CD4-positive, alpha-beta T cell treated with Interleukin-1 beta for 1 hour (primary cell): Measurements from ENCODE around the gene GRAMD4.

Experiments used
- DNase-seq, 2 donors: peaks; one replicate each; pipeline ENCODE4 v3.0.0-alpha.2; 2020 to 2022

GRAMD4 gene

DNA sequence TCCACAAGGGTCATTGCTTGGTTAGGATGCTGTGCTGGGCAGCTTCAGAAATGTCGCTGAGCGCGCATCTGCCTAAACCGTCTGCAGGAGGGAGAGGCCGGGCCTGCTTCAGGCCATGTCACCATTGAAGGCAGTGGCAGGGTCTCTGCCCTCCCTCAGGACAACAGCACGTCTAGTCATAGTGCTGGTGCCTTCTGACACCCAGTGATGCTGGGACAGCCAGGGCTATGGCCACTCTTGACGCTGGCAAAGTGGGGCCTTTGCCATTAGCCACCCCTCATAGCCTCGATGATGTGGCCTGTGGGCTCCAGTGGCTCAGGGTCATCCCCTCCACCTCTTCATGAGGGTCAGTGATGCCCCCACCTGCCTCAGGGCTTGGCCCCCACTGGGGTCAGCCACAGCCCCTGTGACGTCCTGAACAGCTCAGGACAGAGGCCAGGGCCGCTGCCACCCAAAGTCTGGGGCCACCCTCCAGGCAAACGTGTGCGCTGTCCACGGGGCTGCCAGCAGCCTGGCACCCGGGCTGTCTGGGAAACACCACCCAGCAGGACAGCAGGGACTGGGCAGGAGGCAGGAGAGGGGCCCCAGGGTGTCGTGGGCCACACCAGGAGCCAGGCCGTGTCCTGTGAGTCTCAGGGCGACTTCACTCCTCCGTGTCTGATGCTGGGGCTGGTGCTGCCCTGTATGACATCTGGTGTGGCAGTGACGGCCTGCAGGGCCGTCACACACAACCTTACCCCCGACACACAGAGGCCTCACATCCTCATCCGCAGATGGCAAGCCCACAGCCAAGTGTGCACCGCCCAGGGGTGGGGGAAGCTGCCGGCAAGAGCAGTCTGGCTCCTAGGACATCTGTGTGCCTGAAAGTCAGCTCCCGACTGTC is 75.4 kb downstream of the GRAMD4 start:
- no peak for DNase-seq

DNA sequence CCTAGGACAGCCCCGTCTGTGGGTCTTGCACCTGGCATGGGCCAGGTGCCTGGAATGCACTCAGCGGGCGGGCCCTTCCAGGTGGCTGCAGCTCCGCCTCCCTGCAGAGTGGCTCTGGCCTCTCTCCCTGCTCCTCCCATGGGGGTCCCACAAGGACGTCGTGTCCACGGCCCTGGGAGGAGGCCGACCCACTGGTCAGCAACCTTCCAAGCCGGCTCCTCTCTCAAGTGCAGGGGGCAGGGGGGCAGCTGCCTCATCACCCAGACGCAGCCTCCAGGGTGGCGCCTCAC is 76.0 kb downstream of the GRAMD4 start:
- no peak for DNase-seq

DNA sequence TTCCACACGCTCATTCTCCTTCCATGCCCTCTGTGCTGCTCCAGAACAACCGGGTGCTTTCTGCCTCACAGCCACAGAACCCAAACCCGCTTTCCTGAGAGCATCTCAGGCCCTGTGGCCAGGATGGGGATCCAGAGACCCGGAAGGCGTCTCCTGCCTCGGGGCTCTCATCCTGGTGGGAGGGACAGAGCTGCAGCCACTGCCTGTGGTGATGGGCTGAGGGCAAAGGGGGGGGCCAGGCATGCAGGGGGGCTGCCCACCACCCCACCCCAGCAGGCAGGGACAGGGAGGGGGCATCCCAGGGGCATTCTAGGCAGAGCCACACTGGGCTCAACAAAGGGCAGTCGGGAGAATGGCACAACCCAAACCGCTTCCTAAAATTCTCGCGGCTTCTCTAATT is 76.4 kb downstream of the GRAMD4 start:
- DNase-seq, result no peak

DNA sequence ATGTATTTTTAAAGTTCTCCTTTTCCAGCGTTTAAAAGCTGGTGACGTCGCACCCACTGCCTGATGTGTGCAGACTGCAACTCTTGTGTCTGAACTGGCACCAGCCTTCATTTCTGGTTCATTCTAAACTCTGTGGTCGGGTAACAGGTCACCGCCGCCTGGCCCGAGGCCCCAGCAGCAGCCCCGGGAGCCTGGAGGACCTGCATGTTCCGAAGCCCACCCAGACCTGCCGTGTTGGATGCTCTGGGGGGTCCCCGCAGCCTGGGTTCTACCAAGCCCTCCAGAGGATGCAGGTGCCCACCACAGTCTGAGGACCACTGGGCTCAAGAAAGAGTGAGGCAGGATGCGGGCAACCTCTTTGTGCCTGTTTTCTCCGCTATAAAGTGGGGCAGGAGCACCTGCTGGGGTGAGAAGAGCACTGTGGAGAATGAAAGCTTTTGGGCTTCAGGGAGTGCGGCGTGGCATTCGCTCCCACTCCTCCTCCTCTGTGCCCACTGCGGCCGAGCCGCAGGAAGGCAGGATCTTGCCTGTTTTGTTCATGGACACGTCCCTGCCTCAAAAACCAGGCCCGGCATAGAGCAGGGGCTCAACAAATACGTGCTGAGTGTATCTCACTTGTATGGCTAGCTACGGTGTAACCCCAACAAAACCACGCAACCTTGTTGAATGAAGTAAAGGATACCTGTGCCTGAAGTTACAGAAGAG is 77.8 kb downstream of the GRAMD4 start:
- DNase-seq, result no peak

DNA sequence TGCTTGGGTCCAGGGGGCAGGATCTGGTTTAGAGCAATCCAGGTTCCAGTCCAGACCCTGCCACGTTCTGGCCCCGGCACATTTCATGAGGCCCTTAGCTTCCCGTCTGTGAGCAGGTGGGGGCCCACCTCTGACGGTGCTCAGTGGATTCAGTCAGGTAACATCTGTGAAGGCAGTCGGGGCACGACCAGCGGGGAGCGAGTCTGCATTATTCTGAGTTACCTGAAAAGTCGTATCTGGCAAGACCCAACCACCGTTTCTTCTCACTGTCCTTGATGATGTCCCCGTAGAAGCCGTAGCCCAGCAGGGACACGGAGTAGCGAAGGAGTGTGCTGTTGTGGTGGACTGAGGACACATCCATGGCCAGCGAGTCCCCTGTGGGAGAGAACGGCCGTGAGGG is 78.9 kb downstream of the GRAMD4 start:
- no peak for DNase-seq

DNA sequence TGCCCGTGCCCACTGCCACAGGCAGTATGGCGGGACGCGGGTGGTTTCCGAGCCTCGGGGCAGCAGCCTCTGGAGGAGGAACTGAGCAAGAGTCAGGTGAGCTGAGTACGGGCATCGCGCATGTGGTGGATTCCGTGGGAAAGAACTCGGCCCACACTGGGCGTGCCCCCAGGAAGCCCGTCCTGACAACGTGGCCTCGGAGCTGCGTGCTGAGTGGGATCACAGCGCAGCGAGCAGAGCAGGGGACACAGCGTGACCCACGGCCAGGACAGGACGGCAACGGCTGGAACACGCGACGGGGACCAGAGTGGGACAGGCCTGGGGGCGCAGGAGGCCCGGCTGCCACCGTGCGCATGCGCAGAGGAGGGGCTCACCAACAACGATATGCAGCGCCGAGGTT is 81.1 kb downstream of the GRAMD4 start:
- no peak for DNase-seq

DNA sequence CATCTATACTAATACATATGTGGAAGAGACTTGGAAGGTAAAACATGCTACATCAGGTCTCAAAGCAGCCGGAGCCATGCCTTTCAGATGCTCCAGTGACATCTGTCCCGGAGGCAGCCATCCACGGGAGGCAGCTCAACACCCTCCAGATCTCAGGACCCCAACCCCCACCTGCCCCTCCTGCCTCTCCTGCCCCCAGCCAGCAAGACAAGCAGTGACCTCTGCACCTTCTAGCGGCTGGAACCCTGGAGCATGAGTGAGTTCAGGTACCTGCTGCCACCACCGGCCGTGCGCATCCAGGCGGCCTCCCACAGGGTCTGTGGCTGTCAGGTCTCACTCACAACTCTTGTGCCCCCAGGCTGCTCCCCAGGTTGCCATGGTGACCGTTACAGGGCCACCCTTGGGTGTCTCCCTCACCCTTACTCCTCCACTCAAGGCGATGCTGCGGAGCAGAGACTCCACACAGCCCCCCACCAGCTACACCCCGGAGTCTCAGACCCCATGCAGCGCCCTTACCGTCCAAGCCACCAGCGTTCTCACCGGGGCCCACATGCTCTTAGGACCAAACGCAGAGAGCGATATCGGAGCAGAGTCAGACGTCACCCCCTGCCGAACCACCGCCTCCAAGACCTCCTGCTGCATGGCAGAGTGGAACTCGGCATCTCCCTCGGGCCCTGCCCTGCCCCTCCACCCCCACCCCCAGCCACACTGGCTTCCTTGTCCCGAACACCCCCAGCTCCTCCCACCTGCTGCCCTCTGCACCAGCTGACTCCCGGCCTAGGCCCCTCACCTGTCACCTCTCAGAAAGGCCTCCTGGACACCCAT is 83.2 kb downstream of the GRAMD4 start:
- DNase-seq, result no peak

DNA sequence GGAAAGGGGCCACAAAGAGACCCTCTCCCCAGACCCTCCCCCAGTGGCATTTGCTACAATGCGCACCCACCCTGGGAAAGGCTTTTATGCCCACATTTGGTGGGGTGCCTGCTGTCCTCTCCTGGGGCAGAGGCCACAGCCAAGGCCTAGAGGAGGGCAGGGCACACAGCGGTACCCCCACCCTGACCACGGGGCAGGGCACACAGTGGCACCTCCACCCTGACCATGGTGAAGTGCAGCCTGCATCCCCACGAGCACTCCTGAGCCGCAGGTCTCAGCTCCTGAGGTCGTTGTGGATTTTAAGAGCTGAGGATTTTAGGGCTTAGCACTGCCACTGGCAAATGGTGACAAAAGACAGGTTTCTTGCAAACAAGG is 83.8 kb downstream of the GRAMD4 start:
- DNase-seq, result no peak

DNA sequence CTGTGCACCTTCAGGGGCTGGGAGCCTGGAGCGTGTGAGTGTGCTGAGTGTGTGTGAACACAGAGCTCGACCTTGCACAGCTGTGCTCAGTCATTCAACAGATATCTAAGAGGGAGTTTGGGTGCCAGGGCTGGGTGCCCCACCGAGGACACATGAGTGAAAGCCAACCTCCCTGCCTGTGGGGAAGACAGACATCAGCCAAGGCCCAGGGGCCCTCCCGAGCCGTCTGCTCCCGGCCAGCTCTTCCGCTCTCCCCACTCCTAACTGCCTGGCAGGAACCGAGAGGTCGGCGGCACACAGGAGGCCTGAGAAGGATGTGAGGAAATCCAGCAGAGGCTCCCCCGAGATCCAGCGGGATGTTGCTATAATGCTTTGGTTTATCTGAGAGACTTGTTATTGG is 85.9 kb downstream of the GRAMD4 start:
- DNase-seq, result no peak

DNA sequence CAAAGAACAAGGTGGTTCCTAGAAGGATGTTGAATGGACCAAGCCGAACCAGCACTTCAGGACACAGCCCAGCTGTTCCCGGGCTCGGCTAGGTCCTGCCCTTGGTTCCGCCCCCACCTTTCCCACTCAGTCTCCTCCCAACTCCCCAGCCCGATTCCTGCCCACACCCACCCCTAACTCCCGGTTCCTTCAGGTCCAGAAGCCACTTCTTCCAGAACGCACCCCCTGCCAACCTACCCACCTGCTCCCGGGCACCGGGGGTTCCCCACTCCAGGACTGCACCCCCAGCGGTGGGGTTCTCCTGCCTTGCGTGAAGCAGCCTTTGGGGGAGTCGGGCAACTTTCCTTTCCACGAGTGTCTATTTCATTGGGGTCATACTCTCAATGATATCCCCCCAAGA is 87.1 kb downstream of the GRAMD4 start:
- DNase-seq, result no peak

DNA sequence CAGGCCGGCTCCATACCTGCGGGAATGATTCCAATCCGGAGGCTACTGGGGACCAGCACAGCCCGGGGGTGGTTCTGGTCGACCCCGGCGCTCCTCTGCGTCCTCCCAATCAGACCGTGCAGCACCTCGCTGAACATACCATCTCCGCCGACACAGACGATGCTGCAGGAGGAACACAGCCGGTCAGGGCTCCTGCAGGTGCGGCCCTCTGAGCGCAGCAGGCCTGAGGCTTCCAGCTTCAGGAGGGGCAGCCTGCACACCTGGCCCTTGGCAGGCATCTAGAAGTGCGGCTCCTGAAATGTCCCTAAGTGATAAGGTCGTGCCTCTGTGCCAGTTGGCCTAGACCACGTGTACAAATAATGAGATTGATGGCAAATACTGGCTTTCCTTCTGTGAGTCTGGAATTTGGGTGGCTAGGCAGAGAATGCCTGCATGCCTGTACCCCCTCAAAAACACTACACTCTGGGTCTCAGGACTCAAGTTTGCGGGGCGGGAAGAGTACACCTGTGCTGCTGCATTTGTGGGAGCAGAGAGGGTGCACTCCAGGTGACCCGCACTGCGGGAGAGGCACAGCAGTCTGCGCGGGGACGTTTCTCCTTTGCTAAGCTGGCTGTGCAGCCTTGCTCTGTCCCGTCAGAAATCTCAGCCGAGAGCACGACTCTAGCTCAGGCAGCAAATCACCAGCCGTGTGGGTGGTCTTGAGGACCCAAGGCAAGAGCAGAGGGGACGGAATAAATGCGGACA is 87.8 kb downstream of the GRAMD4 start:
- no peak for DNase-seq

DNA sequence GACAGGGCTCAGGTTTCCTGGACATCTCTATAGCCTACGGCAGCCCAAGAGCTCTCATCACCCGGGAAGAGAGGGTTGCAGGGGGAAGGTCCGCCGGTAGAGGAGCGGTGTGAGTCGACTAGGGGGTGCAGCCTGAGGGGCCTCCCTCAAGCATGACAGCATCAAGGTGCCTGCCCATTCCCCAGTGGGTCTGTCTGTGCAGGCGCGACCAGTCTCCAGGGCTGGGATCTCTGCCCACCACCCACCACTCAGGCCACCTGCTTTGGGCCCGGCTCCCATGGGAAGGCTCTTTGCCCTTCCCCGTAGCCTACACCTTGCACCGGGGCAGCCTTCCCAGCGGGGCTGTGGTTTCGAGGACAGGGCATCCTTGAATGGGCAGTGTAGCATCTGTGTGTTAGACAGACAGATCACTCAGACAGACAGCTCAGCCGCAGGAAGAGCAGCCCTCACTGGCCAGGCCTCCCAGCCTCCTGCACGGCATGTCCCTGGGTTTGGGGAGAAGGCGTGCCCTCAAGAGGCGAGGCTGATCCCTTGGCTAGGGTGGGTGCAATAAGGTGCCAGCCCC is 88.7 kb downstream of the GRAMD4 start:
- no peak for DNase-seq

DNA sequence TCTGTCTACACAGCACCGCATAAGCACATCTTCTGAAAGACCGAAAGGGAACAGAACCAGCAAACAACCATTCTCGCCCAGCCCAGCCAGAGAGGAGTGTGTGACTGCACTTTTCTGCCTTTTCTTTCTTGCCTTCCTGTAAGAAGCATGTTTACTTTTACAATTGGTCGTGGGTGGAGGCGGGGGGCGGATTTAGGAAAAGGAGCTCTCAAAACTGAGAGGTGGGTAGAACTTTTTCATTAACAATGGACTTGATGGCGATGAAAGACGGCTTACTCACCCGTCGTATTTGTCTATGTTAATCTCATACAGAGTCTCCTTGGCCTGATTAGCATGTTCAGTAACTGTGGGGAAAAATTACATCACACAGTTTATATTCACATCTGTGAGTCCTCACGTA is 90.6 kb downstream of the GRAMD4 start:
- DNase-seq, result no peak

DNA sequence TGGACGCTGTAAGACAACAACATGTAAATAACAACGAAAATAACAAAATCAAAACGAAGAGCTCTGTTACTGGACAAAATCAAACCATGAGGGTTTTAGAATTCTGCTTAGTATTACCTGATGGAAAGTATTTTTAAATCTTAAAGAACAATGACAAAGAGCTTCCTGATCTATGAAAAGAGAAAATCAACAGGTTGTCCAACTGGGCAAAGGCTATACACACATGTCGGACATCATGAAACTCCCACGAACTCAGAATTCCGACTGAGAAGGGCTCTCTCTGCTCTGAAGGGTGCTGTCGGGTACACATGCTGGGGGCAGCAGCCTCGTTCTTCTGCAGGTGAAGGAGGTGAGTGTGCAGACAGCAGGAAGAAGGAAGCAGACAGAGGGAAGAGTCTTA is 92.1 kb downstream of the GRAMD4 start:
- DNase-seq, result no peak

DNA sequence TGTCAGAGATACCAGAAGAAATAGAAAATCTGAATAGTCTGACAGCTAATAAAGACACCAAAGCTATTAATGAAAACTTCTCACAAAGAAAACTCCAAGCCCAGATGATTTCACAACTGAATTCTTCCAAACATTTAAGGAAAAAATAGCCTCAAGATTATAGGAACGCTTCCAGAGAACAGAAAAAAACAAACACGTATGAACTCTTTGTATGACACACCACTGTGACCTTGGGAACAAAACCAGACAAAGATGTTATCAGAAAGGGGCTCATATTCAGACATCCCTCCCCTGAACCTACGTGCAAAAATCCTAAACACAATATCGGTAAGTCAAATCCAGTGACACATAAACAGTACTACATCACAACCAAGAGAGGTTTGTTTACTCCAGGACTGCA is 94.4 kb downstream of the GRAMD4 start:
- DNase-seq, result no peak

DNA sequence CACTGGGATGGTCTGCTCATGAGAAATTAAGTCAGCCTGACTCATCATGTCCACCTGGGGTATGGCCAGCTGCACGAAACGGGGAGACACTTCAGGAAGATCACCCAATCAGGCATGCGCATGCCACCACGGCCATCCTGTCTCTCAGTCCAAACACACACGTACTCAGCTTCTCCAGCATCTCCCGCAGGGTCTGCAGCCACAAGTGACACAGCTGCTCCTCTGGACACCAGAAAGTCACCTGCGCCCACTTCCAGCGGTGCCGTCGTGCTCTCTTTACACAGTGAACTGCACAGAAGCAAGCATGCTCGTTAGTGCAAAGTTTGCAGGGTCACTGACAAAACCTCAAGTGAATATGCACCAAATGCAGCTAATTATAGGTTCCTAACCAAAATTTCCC is 99.7 kb downstream of the GRAMD4 start:
- DNase-seq, result no peak

DNA sequence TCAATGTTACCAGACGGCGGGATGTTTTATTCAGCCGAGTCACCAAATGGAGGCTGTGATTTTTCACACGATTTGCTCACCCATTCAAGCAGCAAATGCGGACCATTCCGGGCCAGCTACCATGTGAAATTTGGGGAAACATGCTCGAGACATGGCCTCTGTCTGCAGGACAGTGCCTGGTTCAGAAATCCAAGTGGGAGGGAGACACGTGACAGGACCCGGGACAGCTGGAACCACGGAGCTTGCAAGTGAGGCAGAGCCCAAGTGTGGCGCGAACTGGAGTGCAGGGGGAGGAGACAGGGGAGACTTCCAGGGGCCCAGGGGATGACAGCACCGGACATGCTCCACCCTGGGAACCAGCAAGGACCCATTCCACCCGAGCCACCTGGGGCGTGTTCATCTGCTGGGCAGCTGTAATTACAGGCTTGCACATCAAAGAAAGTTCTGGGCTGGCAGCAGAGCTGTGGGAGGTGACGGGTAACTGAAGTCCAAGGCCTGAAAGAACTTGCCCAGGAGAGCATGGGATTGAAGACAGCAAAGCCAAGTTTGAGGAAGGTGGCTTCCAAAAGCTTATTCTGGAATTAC is 101.4 kb downstream of the GRAMD4 start:
- no peak for DNase-seq

DNA sequence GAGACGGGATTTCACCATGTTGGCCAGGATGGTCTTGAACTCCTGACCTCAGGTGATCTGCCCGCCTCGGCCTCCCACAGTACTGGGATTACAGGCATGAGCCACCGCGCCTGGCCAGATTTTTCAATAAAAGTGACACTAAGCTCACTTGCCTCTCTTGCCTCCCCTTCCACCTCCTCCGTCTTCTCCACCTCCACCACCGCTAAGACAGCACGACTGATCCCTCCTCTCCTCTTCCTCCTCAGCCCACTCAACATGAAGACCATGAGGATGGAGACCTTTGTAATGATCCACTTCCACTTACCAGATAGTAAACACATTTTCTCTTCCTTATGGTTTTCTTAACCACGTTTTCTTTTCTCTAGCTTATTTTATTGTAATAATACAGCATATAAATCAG is 103.7 kb downstream of the GRAMD4 start:
- no peak for DNase-seq

DNA sequence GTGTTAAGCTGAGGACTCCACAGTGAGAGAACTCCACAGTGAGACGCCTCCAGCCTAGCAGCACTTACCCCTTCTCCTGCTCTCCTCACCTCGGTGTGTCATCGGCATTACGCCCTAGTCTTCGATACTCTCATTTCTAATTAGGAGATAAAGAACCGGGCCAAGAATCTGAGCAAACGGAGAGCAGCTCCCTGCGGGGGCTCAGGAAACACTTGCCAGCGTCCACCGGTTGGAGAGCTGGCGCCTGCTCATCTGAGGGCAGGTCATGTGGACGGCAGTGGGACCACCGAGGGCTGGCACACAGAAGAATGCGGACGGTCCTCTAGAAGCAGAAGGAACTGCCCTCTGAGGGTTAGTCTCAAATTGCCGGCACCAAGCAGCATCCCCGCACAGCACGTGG is 104.9 kb downstream of the GRAMD4 start:
- no peak for DNase-seq

DNA sequence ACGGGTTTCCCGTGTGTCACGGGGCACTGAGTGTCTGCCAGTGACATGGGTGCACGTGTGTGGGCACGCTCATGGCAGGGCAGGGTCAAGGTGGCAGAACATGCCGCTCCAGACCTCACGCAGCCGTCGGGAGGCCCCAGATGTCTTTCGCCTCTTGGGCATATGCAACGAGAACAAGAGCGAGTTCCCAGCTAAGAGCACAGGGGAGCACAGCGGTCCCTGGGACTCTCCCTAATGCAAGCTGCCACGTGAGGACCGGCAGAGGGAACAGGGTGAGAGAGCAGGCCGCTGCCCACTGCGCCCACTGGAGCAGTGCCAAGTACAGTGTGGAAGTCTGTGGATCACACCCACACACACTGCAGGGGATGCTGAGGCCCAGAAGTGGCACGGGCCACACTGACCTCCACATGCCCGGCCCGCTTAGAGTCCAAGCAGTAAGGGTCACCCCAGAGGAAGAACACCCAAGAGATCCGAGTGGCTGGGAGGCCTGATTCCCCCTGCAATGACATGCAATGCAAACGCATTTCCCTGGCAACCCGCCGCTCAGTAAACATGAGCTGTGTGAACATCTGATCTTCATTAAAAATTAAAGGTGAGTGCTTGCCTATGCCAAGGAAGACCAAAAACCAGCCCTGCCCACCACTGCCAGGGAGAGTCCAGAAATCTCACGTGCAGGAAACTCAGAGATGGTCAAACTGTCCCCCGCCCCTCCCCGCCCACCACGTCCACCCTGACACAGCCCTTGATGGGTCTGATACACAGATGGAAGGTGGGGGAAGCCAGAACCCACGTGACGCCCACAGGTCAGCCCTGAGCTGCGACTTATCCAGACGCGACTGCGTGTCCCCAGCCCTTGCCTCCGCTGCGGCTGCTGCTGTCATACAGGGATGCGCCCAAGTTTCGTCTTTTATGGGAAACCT is 106.1 kb downstream of the GRAMD4 start:
- no peak for DNase-seq

DNA sequence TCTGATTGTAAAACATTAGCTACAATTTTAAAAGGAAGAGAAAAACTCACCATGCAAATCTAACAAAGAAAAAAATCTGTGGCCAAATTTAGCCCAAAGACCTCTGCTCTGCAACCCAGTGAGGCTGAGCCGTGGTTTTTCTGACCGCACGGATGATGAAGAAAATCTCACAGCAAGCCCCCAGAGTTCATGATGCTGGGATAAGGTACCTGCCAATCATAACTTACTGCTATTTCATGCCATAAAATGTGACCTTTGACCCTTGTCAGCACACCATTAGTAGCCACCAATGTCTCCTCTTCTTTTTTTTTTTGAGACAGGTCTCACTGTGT is 106.8 kb downstream of the GRAMD4 start:
- no peak for DNase-seq
